Neural progenitor cell (in vitro differentiated cells): ENCODE data around the gene EIF4G3. TPM values are rescaled to one million over a fixed set of nuclear protein-coding genes. Genes with fewer than 3 reads are reported as not detected.
"Not testable (repeated sequence)": the region's sequence is repeated elsewhere in the genome, so short reads cannot be mapped to it uniquely, and the experiment has no call there.

Experiments used
- DNase-seq: peaks from one replicate; pipeline ENCODE4 v3.0.0-alpha.2; 2016; ENCODE audit warnings: low spot score
- H2AFZ ChIP-seq: fragments of 200-600 bp; sonication (generic); replicated peaks from 2 replicates; pipeline ENCODE4 v1.6.1; 2016; ENCODE audit warnings: antibody characterized with exemption
- H3F3A ChIP-seq: fragments of 200-600 bp; sonication (generic); 2 replicates; pipeline ENCODE4 v1.6.1; 2016; ENCODE audit warnings: antibody characterized with exemption, low read depth
- H3K27ac ChIP-seq: fragments of 200-600 bp; sonication (generic); 2 replicates; pipeline ENCODE4 v1.5.1; 2016; ENCODE audit warnings: mild to moderate bottlenecking
- H3K27me3 ChIP-seq: fragments of 200-600 bp; sonication (generic); 2 replicates; pipeline ENCODE4 v1.6.1; 2016; ENCODE audit warnings: mild to moderate bottlenecking, moderate library complexity
- H3K36me3 ChIP-seq: fragments of 200-600 bp; sonication (generic); 2 replicates; pipeline ENCODE4 v1.5.1; 2016
- H3K4me1 ChIP-seq: fragments of 200-600 bp; sonication (generic); 2 replicates; pipeline ENCODE4 v1.6.1; 2016; ENCODE audit warnings: mixed run types
- H3K4me2 ChIP-seq: fragments of 200-600 bp; sonication (generic); 2 replicates; pipeline ENCODE4 v1.6.1; 2016
- H3K4me3 ChIP-seq: fragments of 200-600 bp; sonication (generic); 2 replicates; pipeline ENCODE4 v1.5.1; 2016
- H3K79me2 ChIP-seq: fragments of 200-600 bp; sonication (generic); 2 replicates; pipeline ENCODE4 v1.6.1; 2016; ENCODE audit warnings: low read depth
- H3K9ac ChIP-seq: fragments of 200-600 bp; sonication (generic); 2 replicates; pipeline ENCODE4 v1.6.1; 2016
- H3K9me3 ChIP-seq: fragments of 200-600 bp; sonication (generic); 2 replicates; pipeline ENCODE4 v1.5.1; 2016; ENCODE audit warnings: low read depth
- H4K20me1 ChIP-seq: fragments of 200-600 bp; sonication (generic); 2 replicates; pipeline ENCODE4 v1.6.1; 2016; ENCODE audit warnings: low read depth
- H3K27ac Mint-ChIP-seq: 3 replicates; pipeline ENCODE4 v1.8.0; 2021; ENCODE audit warnings: mixed read lengths
- H3K27me3 Mint-ChIP-seq: 2 replicates; pipeline ENCODE4 v1.8.0; 2022; ENCODE audit warnings: low read depth, mild to moderate bottlenecking, inconsistent platforms, moderate library complexity, mixed read lengths; ENCODE audit not compliant: insufficient read depth
- H3K36me3 Mint-ChIP-seq: 3 replicates; pipeline ENCODE4 v1.8.0; 2021; ENCODE audit warnings: mixed read lengths
- H3K4me1 Mint-ChIP-seq: 3 replicates; pipeline ENCODE4 v1.8.0; 2021; ENCODE audit warnings: mixed read lengths
- H3K4me3 Mint-ChIP-seq: 3 replicates; pipeline ENCODE4 v1.8.0; 2021; ENCODE audit warnings: mild to moderate bottlenecking, moderate library complexity, mixed read lengths
- H3K9me3 Mint-ChIP-seq: 3 replicates; pipeline ENCODE4 v1.8.0; 2020; ENCODE audit warnings: mixed read lengths
- CTCF ChIP-seq: fragments of 200-600 bp; sonication (generic); IDR thresholded peaks from 2 replicates; pipeline ENCODE4 v1.5.1; 2017; ENCODE audit warnings: antibody characterized with exemption, mild to moderate bottlenecking
- EZH2 ChIP-seq: fragments of 200-600 bp; sonication (generic); IDR thresholded peaks from 2 replicates; pipeline ENCODE4 v1.6.1; 2017; ENCODE audit warnings: antibody characterized with exemption, mild to moderate bottlenecking, moderate library complexity
- EZH2phosphoT487 ChIP-seq: fragments of 200-600 bp; sonication (generic); IDR thresholded peaks from 2 replicates; pipeline ENCODE4 v1.6.1; 2017; ENCODE audit warnings: antibody characterized with exemption
- total RNA-seq: library from RNA; depleted of rRNA; stranded (reverse); fragments of >200 nt; gene quantifications from 2 replicates; pipeline ENCODE4 v1.2.3, GENCODE V29; 2015; ENCODE audit warnings: low replicate concordance

EIF4G3 gene
- total RNA-seq, 1 donor from 2014 or later, result 73.4 TPM

- no peak for TF ChIP-seq CTCF
- peaks cover 41% of the 10 kb centered on the region for H3K4me1 Mint-ChIP-seq
Observed at GRCh38 chr1:21192871-21193270, 16.2 kb upstream of the EIF4G3 start.

GRCh38 chr1:21192284-21192683 lies 15.6 kb upstream of the EIF4G3 start:
- H3K4me1 Mint-ChIP-seq, result peaks cover 41% of the 10 kb centered on the region
- no peak for DNase-seq
- no peaks in the 10 kb centered on the region for H4K20me1 ChIP-seq
- H3K36me3 ChIP-seq, result no peaks in the 10 kb centered on the region
- H3K27me3 Mint-ChIP-seq, result peaks cover 12% of the 10 kb centered on the region
- H3K4me3 Mint-ChIP-seq, result peak overlapping the region; percentile 66
- H3K9ac ChIP-seq, result no peak overlapping the region
- H3K4me2 ChIP-seq, result no peak overlapping the region
- no peak for TF ChIP-seq EZH2
- TF ChIP-seq CTCF, result no peak
- TF ChIP-seq EZH2phosphoT487, result no peak
- H3K9me3 ChIP-seq, result no peaks in the 10 kb centered on the region
- H3K36me3 Mint-ChIP-seq, result no peaks in the 10 kb centered on the region
- H3K4me3 ChIP-seq, result no peak overlapping the region
- no peaks in the 10 kb centered on the region for H3K79me2 ChIP-seq
- no peak overlapping the region for H3K27ac ChIP-seq
- H3K27me3 ChIP-seq, result peaks cover 74% of the 10 kb centered on the region
- no peak overlapping the region for H3K27ac Mint-ChIP-seq
- H3K4me1 ChIP-seq, result no peaks in the 10 kb centered on the region
- no peaks in the 10 kb centered on the region for H3K9me3 Mint-ChIP-seq
- no peak overlapping the region for H2AFZ ChIP-seq
- no peaks in the 10 kb centered on the region for H3F3A ChIP-seq

More at GRCh38 chr1:21192871-21193270, 16.2 kb upstream of the EIF4G3 start:
- no peaks in the 10 kb centered on the region for H3K9me3 ChIP-seq
- peaks cover 68% of the 10 kb centered on the region for H3K27me3 ChIP-seq
- Mint-ChIP-seq H3K9me3 (no peaks in the 10 kb centered on the region), H3K36me3 (no peaks in the 10 kb centered on the region), H3K4me3 (peak overlapping the region; percentile 66), H3K27me3 (peaks cover 11% of the 10 kb centered on the region), H3K27ac (peak overlapping the region; percentile 82)
- H4K20me1 ChIP-seq, result no peaks in the 10 kb centered on the region
- no peak for DNase-seq
- no peak overlapping the region for H3K27ac ChIP-seq
- H3F3A ChIP-seq, result no peaks in the 10 kb centered on the region
- no peaks in the 10 kb centered on the region for H3K4me1 ChIP-seq
- no peaks in the 10 kb centered on the region for H3K79me2 ChIP-seq
- H2AFZ ChIP-seq, result no peak overlapping the region
- H3K4me3 ChIP-seq, result no peak overlapping the region
- no peak overlapping the region for H3K4me2 ChIP-seq
- no peak overlapping the region for H3K9ac ChIP-seq
- H3K36me3 ChIP-seq, result no peaks in the 10 kb centered on the region

- H3K27ac ChIP-seq, H3K36me3 Mint-ChIP-seq, H3K4me2 ChIP-seq, H3K9ac ChIP-seq, DNase-seq, H3K79me2 ChIP-seq, H2AFZ ChIP-seq, H3K4me3 ChIP-seq, H3K9me3 Mint-ChIP-seq, H3F3A ChIP-seq, H3K36me3 ChIP-seq, H3K9me3 ChIP-seq, H3K4me1 ChIP-seq, H4K20me1 ChIP-seq: not testable (repeated sequence)
- peak overlapping the region; percentile 40 for H3K27ac Mint-ChIP-seq
- H3K4me1 Mint-ChIP-seq, result peaks cover 38% of the 10 kb centered on the region
- H3K4me3 Mint-ChIP-seq, result peak overlapping the region; percentile 19
- H3K27me3 ChIP-seq, result peaks cover 84% of the 10 kb centered on the region
- peaks cover 12% of the 10 kb centered on the region for H3K27me3 Mint-ChIP-seq
Observed at GRCh38 chr1:21190771-21191170, 14.1 kb upstream of the EIF4G3 start.

- Histone ChIP-seq H3K4me3 (no peak overlapping the region), H3K36me3 (no peaks in the 10 kb centered on the region), H3K27me3 (peaks cover 84% of the 10 kb centered on the region), H3K27ac (no peak overlapping the region), H2AFZ (no peak overlapping the region), H3K9me3 (no peaks in the 10 kb centered on the region), H3K9ac (no peak overlapping the region), H3K4me1 (no peaks in the 10 kb centered on the region), H3F3A (no peaks in the 10 kb centered on the region), H4K20me1 (no peaks in the 10 kb centered on the region), H3K79me2 (no peaks in the 10 kb centered on the region), H3K4me2 (no peak overlapping the region)
- no peaks in the 10 kb centered on the region for H3K36me3 Mint-ChIP-seq
- H3K4me1 Mint-ChIP-seq, result peaks cover 34% of the 10 kb centered on the region
- peaks cover 12% of the 10 kb centered on the region for H3K27me3 Mint-ChIP-seq
- peaks cover 3% of the 10 kb centered on the region for H3K9me3 Mint-ChIP-seq
- H3K4me3 Mint-ChIP-seq, result no peak overlapping the region
- TF ChIP-seq EZH2phosphoT487 (no peak), CTCF (no peak), EZH2 (no peak)
- no peak overlapping the region for H3K27ac Mint-ChIP-seq
- DNase-seq, result no peak
Observed at GRCh38 chr1:21189906-21190500, 13.3 kb upstream of the EIF4G3 start.
